PC-9 (cell line): Measurements from ENCODE around the gene ZNF549. TPM values are rescaled to one million over a fixed set of nuclear protein-coding genes. Genes with fewer than 3 reads are reported as not detected.
"Not testable (repeated sequence)": the region's sequence is repeated elsewhere in the genome, so short reads cannot be mapped to it uniquely, and the experiment has no call there.

Source experiments
- Bru-seq: library from RNA; stranded (reverse); fragments of 400-500 nt; gene quantifications from one replicate; lab custom pipeline; 2021; lab: Mats Ljungman, UMichigan
- BruChase-seq, 2 experiments: library from RNA; stranded (reverse); fragments of 400-500 nt; gene quantifications; one replicate each; lab custom pipeline; 2021; lab: Mats Ljungman, UMichigan
- BruUV-seq: library from RNA; stranded (reverse); fragments of 400-500 nt; replicated peaks from 2 replicates; lab custom pipeline; 2021; lab: Mats Ljungman, UMichigan
- CTCF ChIA-PET: fragments of 300-600 bp; sonication (Branson Sonifier 250); formaldehyde crosslinking; loops from one replicate; lab custom pipeline; 2022; ENCODE audit warnings: antibody characterized with exemption; lab: Charles Lee
- POLR2A ChIA-PET: fragments of 300-600 bp; sonication (Branson Sonifier 250); formaldehyde crosslinking; loops from one replicate; lab custom pipeline; 2022; ENCODE audit warnings: antibody characterized with exemption; ENCODE audit not compliant: unreplicated experiment; lab: Charles Lee
- DNase-seq, 2 experiments: peaks; one replicate each; pipeline versions ENCODE4 v3.0.0 to v3.0.0-alpha.2; 2015 to 2022; ENCODE audit warnings: mixed read lengths in 1 of 2
- H2AFZ ChIP-seq: fragments of 200-600 bp; sonication (generic); 2 replicates; pipeline ENCODE4 v1.8.1; 2017; ENCODE audit warnings: antibody characterized with exemption
- H3F3A ChIP-seq: fragments of 200-600 bp; sonication (generic); 2 replicates; pipeline ENCODE4 v1.8.1; 2017; ENCODE audit warnings: antibody characterized with exemption, mild to moderate bottlenecking, low read depth; ENCODE audit not compliant: insufficient read depth
- H3K27ac ChIP-seq: fragments of 200-600 bp; sonication (generic); 2 replicates; pipeline ENCODE4 v1.6.1; 2016; ENCODE audit warnings: mixed run types
- H3K27me3 ChIP-seq: fragments of 200-600 bp; sonication (generic); 2 replicates; pipeline ENCODE4 v1.6.1; 2016; ENCODE audit warnings: low read depth, mixed run types; ENCODE audit not compliant: insufficient read depth
- H3K36me3 ChIP-seq: fragments of 200-600 bp; sonication (generic); 2 replicates; pipeline ENCODE4 v1.6.1; 2016; ENCODE audit warnings: low read depth, mixed run types
- H3K4me1 ChIP-seq: fragments of 200-600 bp; sonication (generic); replicated peaks from 2 replicates; pipeline ENCODE4 v1.6.1; 2016; ENCODE audit warnings: mixed run types; ENCODE audit not compliant: insufficient read depth
- H3K4me2 ChIP-seq: fragments of 200-600 bp; sonication (generic); 2 replicates; pipeline ENCODE4 v1.6.1; 2017; ENCODE audit warnings: mixed run types
- H3K4me3 ChIP-seq: fragments of 200-600 bp; sonication (generic); 2 replicates; pipeline ENCODE4 v1.6.1; 2016; ENCODE audit warnings: mixed run types
- H3K79me2 ChIP-seq: fragments of 200-600 bp; sonication (generic); 2 replicates; pipeline ENCODE4 v1.6.1; 2017; ENCODE audit warnings: low read depth, mixed run types
- H3K9me2 ChIP-seq: fragments of 200-600 bp; sonication (generic); 2 replicates; pipeline ENCODE4 v1.8.1; 2017; ENCODE audit warnings: mild to moderate bottlenecking; ENCODE audit not compliant: insufficient read depth
- H3K9me3 ChIP-seq: fragments of 200-600 bp; sonication (generic); 2 replicates; pipeline ENCODE4 v1.8.1; 2016; ENCODE audit warnings: low read depth; ENCODE audit not compliant: insufficient read depth
- H4K20me1 ChIP-seq: fragments of 200-600 bp; sonication (generic); 2 replicates; pipeline ENCODE4 v1.8.1; 2017; ENCODE audit not compliant: insufficient read depth
- CTCF ChIP-seq: fragments of 200-600 bp; sonication (generic); conservative IDR thresholded peaks from 2 replicates; pipeline ENCODE4 v1.6.1; 2017; ENCODE audit warnings: mixed run types, antibody characterized with exemption, mild to moderate bottlenecking, moderate library complexity
- EZH2 ChIP-seq: fragments of 200-600 bp; sonication (generic); IDR thresholded peaks from 2 replicates; pipeline ENCODE4 v1.8.0; 2017; ENCODE audit warnings: antibody characterized with exemption, low read depth
- intact Hi-C: fragments of 100-400 bp; cut with micrococcal nuclease; formaldehyde crosslinking; loops from one replicate; pipeline ENCODE4 v1.10.0; 2022; ENCODE audit not compliant: unreplicated experiment
- long read RNA-seq: library from polyadenylated mRNA; stranded (forward); transcript quantifications from one replicate; pipeline ENCODE4 v2.0.0, GENCODE V29; 2022
- total RNA-seq: library from RNA; stranded (reverse); gene quantifications from 2 replicates; pipeline ENCODE4 v1.2.3, GENCODE V29; 2021

Gene ZNF549
- total RNA-seq (5.2 and 6.5 TPM in 2 replicates), Bru-seq, nascent RNA (percentile 59 among the genes with signal in this experiment), BruChase-seq, experiment 1, labeled RNA remaining after a 2-hour chase (percentile 69 among the genes with signal in this experiment), BruChase-seq, experiment 2, labeled RNA remaining after a 6-hour chase (percentile 45 among the genes with signal in this experiment)
- long read RNA-seq, full-length matches to known transcripts = 5 of 11 reads
- long read RNA-seq, partial matches to known transcripts = 0 of 11 reads
- long read RNA-seq, other reads (novel, unspliced or antisense) = 6 of 11 reads

- H2AFZ ChIP-seq = peak within 1 kb of the TSS; percentile 100
- intact Hi-C loops = loop anchor here (1.0 to 2.0 kb wide), 2 partner anchors 28 to 31 kb away; partner anchors contain the start of genes ZNF550 and ZNF773
- H3K9me3 ChIP-seq = peaks cover 27% of the 10 kb centered on the region
- H3K9me2 ChIP-seq = no peaks in the 10 kb centered on the region
- ChIA-PET CTCF (no interaction called here), POLR2A (no interaction called here)
- H3F3A ChIP-seq = 0 out of 2 replicates have a peak, but pooled peaks cover 8% of the 10 kb centered on the region
- peak; percentile 92 to 94 for DNase-seq
- H3K4me2 ChIP-seq = peak within 1 kb of the TSS; percentile 89
- peaks cover 29% of the 10 kb centered on the region for H3K36me3 ChIP-seq
- H3K4me3 ChIP-seq = peak within 1 kb of the TSS; percentile 86
- BruUV-seq = TSS peak; percentile 67
- peak within 1 kb of the TSS; percentile 38 for H3K27ac ChIP-seq
- no peaks in the 10 kb centered on the region; the same call in 1 of the 2 replicates for H3K4me1 ChIP-seq
- H3K79me2 ChIP-seq = peaks cover 24% of the 10 kb centered on the region
- TF ChIP-seq CTCF = no peak
- no peak for TF ChIP-seq EZH2
- no peaks in the 10 kb centered on the region; the same call in 1 of the 2 replicates for H4K20me1 ChIP-seq
- H3K27me3 ChIP-seq = no peaks in the 10 kb centered on the region
Observed at GRCh38 chr19:57527136-57527881, at the start of gene ZNF549. ZNF549 (plus strand) TSS chr19:57527356; CDS start chr19:57527574, 218 bp downstream.

GRCh38 chr19:57487477-57488298, 39.5 kb upstream of the ZNF549 start, which contains the start of gene ZNF419:
ZNF419 (plus strand) TSS chr19:57487750; CDS start chr19:57487951, 201 bp downstream.
- H3F3A ChIP-seq, H3K4me1 ChIP-seq, H3K9me3 ChIP-seq, CTCF ChIA-PET, H3K9me2 ChIP-seq, H4K20me1 ChIP-seq, H3K27me3 ChIP-seq, H3K79me2 ChIP-seq: not testable (repeated sequence)
- Histone ChIP-seq H3K4me2 (peak within 1 kb of the TSS; percentile 76), H3K36me3 (peaks cover 13% of the 10 kb centered on the region; the same call in 1 of the 2 replicates), H3K4me3 (peak within 1 kb of the TSS; percentile 98), H2AFZ (peak within 1 kb of the TSS; percentile 86), H3K27ac (0 out of 2 replicates have a peak within 1 kb of the TSS, but pooled peaks have one; percentile 53)
- BruUV-seq = TSS peak; percentile 36
- peak; percentile 90 to 95 for DNase-seq
- intact Hi-C loops = loop anchor here (1.0 kb wide), 3 partner anchors 10 to 136 kb away; partner anchors contain the start of genes ZNF304, ZNF749 and ZNF772
- POLR2A ChIA-PET = interaction anchor here (0.6 to 0.7 kb wide), 3 partner anchors 52 to 227 kb away, joined by 3 to 4 read pairs (median 3); no protein-coding TSS in a partner anchor

- Histone ChIP-seq H3K36me3 (peaks cover 19% of the 10 kb centered on the region; the same call in 1 of the 2 replicates), H3K4me2 (peak overlapping the region; percentile 76), H3K4me3 (peak overlapping the region; percentile 52)
- DNase-seq, H3K27ac ChIP-seq, H3K9me3 ChIP-seq, H3F3A ChIP-seq, CTCF ChIA-PET, H3K9me2 ChIP-seq, intact Hi-C loops, H4K20me1 ChIP-seq, H3K4me1 ChIP-seq, H2AFZ ChIP-seq, H3K27me3 ChIP-seq, BruUV-seq, H3K79me2 ChIP-seq, POLR2A ChIA-PET: not testable (repeated sequence)
Observed at GRCh38 chr19:57488299-57488644, 38.9 kb upstream of the ZNF549 start.

- H2AFZ ChIP-seq, H3F3A ChIP-seq, H3K4me3 ChIP-seq, H3K27me3 ChIP-seq, DNase-seq, H3K4me2 ChIP-seq, H3K4me1 ChIP-seq, H4K20me1 ChIP-seq, BruUV-seq, H3K27ac ChIP-seq, CTCF ChIA-PET, H3K9me2 ChIP-seq: not testable (repeated sequence)
- intact Hi-C loops = loop anchor here (1.0 kb wide), 1 partner anchor 28 kb away; the partner anchor contains the start of gene ZNF549
- peaks cover 24% of the 10 kb centered on the region; the same call in 1 of the 2 replicates for H3K9me3 ChIP-seq
- H3K36me3 ChIP-seq = peaks cover 32% of the 10 kb centered on the region
- POLR2A ChIA-PET = interaction anchor here (0.6 kb wide), 3 partner anchors 16 to 64 kb away, joined by 3 to 4 read pairs (median 3); partner anchors contain the start of gene ZNF749
- peaks cover 31% of the 10 kb centered on the region for H3K79me2 ChIP-seq
Observed at GRCh38 chr19:57499332-57499679, 27.9 kb upstream of the ZNF549 start.

GRCh38 chr19:57499680-57500395, 27.3 kb upstream of the ZNF549 start, which contains the start of gene ZNF773:
ZNF773 (plus strand) TSS chr19:57499938; CDS start chr19:57500081, 143 bp downstream.
- intact Hi-C loops = loop anchor here (1.0 kb wide), 1 partner anchor 27 kb away; the partner anchor contains the start of gene ZNF549
- POLR2A ChIA-PET = interaction anchor here (0.6 kb wide), 5 partner anchors 16 to 545 kb away, joined by 3 to 6 read pairs (median 3); partner anchors contain the start of gene ZNF749

More at GRCh38 chr19:57499680-57500395, 27.3 kb upstream of the ZNF549 start, which contains the start of gene ZNF773:
- TSS peak; percentile 48 for BruUV-seq
- H3K9me2 ChIP-seq, H3K27me3 ChIP-seq, CTCF ChIA-PET, H3K4me1 ChIP-seq, H4K20me1 ChIP-seq, H3F3A ChIP-seq: not testable (repeated sequence)
- Histone ChIP-seq H3K79me2 (peaks cover 31% of the 10 kb centered on the region), H3K4me3 (peak within 1 kb of the TSS; percentile 91), H2AFZ (peak within 1 kb of the TSS; percentile 91), H3K36me3 (peaks cover 28% of the 10 kb centered on the region), H3K27ac (peak within 1 kb of the TSS; percentile 43; the same call in 1 of the 2 replicates), H3K4me2 (peak within 1 kb of the TSS; percentile 87), H3K9me3 (peaks cover 24% of the 10 kb centered on the region; the same call in 1 of the 2 replicates)
- DNase-seq = peak; percentile 93 to 94
